Panc1 (cell line): ENCODE measurements around the gene SPECC1L.

ENCODE experiments used
- CTCF ChIP-seq: fragments of 450-650 bp; IDR thresholded peaks from 2 replicates; pipeline ENCODE4 v1.5.1; 2017; ENCODE audit warnings: mild to moderate bottlenecking
- POLR2AphosphoS5 ChIP-seq: IDR thresholded peaks from 2 replicates; pipeline ENCODE4 v1.6.1; 2012; ENCODE audit warnings: mild to moderate bottlenecking, low read depth, low read length, moderate library complexity
- REST ChIP-seq, 2 experiments: IDR thresholded peaks; 2 replicates each; pipeline ENCODE4 v1.6.1; 2011 to 2012; ENCODE audit warnings: low read depth in 2 of 2, control low read depth in 1 of 2, low read length in 1 of 2, mild to moderate bottlenecking in 1 of 2, moderate library complexity in 1 of 2; ENCODE audit not compliant: insufficient read depth in 1 of 2
- SIN3A ChIP-seq: IDR thresholded peaks from 2 replicates; pipeline ENCODE4 v1.6.1; 2012; ENCODE audit warnings: low read depth, mild to moderate bottlenecking, low read length, moderate library complexity, borderline replicate concordance; ENCODE audit not compliant: insufficient read depth

- TF ChIP-seq CTCF (no peak), POLR2AphosphoS5 (no peak), REST (IDR thresholded peaks at IDR 0.05; ENCODE audit: insufficient read depth in 1 of 2, low read depth in 2 of 2, low read length in 1 of 2) (no peak), SIN3A (no peak)
These were observed 173.6 kb downstream of the SPECC1L start for GRCh38 chr22:24444251-24444650.
